Neural cell (in vitro differentiated cells): ENCODE measurements around the gene DIP2C. TPM values are rescaled to one million over a fixed set of nuclear protein-coding genes. Genes with fewer than 3 reads are reported as not detected.
"Not testable (repeated sequence)": the region's sequence is repeated elsewhere in the genome, so short reads cannot be mapped to it uniquely, and the experiment has no call there.

Source experiments
- H2AFZ ChIP-seq: fragments of 200-600, 300-800 bp; sonication (generic), shearing (Covaris generic); 2 replicates; pipeline ENCODE4 v1.6.0; 2014; ENCODE audit warnings: low read depth, mild to moderate bottlenecking, antibody characterized with exemption, low read length, moderate library complexity
- H3F3A ChIP-seq: fragments of 200-600 bp; shearing (Covaris generic); 2 replicates; pipeline ENCODE4 v1.6.1; 2016; ENCODE audit warnings: mild to moderate bottlenecking, moderate library complexity, mixed read lengths, antibody characterized with exemption, low read length; ENCODE audit not compliant: insufficient read depth, poor library complexity, severe bottlenecking
- H3K27ac ChIP-seq: fragments of 200-600, 300-800 bp; sonication (generic), shearing (Covaris generic); 2 replicates; pipeline ENCODE4 v1.5.1; 2014; ENCODE audit warnings: mild to moderate bottlenecking, low read length, moderate library complexity
- H3K27me3 ChIP-seq: fragments of 300-800, 200-600 bp; sonication (generic), shearing (Covaris generic); 2 replicates; pipeline ENCODE4 v1.6.0; 2014; ENCODE audit warnings: mild to moderate bottlenecking, low read depth, low read length, moderate library complexity; ENCODE audit not compliant: insufficient read depth
- H3K36me3 ChIP-seq: fragments of 300-800, 200-600 bp; sonication (generic), shearing (Covaris generic); 2 replicates; pipeline ENCODE4 v1.5.1; 2014; ENCODE audit warnings: mild to moderate bottlenecking, antibody characterized with exemption, low read length, moderate library complexity; ENCODE audit not compliant: insufficient read depth
- H3K4me2 ChIP-seq: fragments of 300-800, 200-600 bp; sonication (generic), shearing (Covaris generic); 2 replicates; pipeline ENCODE4 v1.6.0; 2014; ENCODE audit warnings: mild to moderate bottlenecking, low read length
- H3K4me3 ChIP-seq: fragments of 300-800, 200-600 bp; sonication (generic), shearing (Covaris generic); 2 replicates; pipeline ENCODE4 v1.5.1; 2014; ENCODE audit warnings: mild to moderate bottlenecking, low read length, moderate library complexity
- H3K79me2 ChIP-seq: fragments of 200-600 bp; shearing (Covaris generic); replicated peaks from 2 replicates; pipeline ENCODE4 v1.6.0; 2014; ENCODE audit warnings: mild to moderate bottlenecking, low read length, moderate library complexity; ENCODE audit not compliant: insufficient read depth
- H3K9ac ChIP-seq: fragments of 300-800, 200-600 bp; sonication (generic), shearing (Covaris generic); 2 replicates; pipeline ENCODE4 v1.6.1; 2016; ENCODE audit warnings: mild to moderate bottlenecking, low read length, mixed read lengths
- H3K9me2 ChIP-seq: fragments of 200-600 bp; shearing (Covaris generic); 2 replicates; pipeline ENCODE4 v1.6.1; 2016; ENCODE audit warnings: mild to moderate bottlenecking, low read length, mixed read lengths; ENCODE audit not compliant: insufficient read depth
- H3K9me3 ChIP-seq: fragments of 200-600, 300-800 bp; sonication (generic), shearing (Covaris generic); 2 replicates; pipeline ENCODE4 v1.6.1; 2016; ENCODE audit warnings: mild to moderate bottlenecking, mixed run types, low read length, moderate library complexity, mixed read lengths
- H4K20me1 ChIP-seq: fragments of 200-600 bp; shearing (Covaris generic); 2 replicates; pipeline ENCODE4 v1.6.1; 2016; ENCODE audit warnings: mild to moderate bottlenecking, mixed run types; ENCODE audit not compliant: insufficient read depth
- EP300 ChIP-seq: fragments of 450-650 bp; conservative IDR thresholded peaks from 2 replicates; pipeline ENCODE4 v1.6.1; 2014; ENCODE audit warnings: antibody characterized with exemption, mild to moderate bottlenecking, moderate library complexity; ENCODE audit not compliant: poor library complexity, severe bottlenecking
- EZH2 ChIP-seq: fragments of 200-600, 300-800 bp; shearing (Covaris generic), sonication (generic); IDR thresholded peaks from 2 replicates; pipeline ENCODE4 v1.6.1; 2014; ENCODE audit warnings: antibody characterized with exemption, low read length, borderline replicate concordance, mild to moderate bottlenecking; ENCODE audit not compliant: insufficient read depth, poor library complexity, severe bottlenecking
- MXI1 ChIP-seq: fragments of 450-650 bp; conservative IDR thresholded peaks from 2 replicates; pipeline ENCODE4 v1.6.1; 2014; ENCODE audit warnings: antibody characterized with exemption, mild to moderate bottlenecking; ENCODE audit not compliant: poor library complexity, severe bottlenecking
- POLR2AphosphoS5 ChIP-seq: IDR thresholded peaks from 2 replicates; pipeline ENCODE4 v1.6.1; 2012
- RAD21 ChIP-seq: fragments of 450-650 bp; conservative IDR thresholded peaks from 2 replicates; pipeline ENCODE4 v1.6.1; 2014; ENCODE audit warnings: antibody characterized with exemption, mild to moderate bottlenecking, moderate library complexity
- SMC3 ChIP-seq: fragments of 450-650 bp; conservative IDR thresholded peaks from 2 replicates; pipeline ENCODE4 v1.6.1; 2014; ENCODE audit warnings: antibody characterized with exemption, mild to moderate bottlenecking, moderate library complexity; ENCODE audit not compliant: poor library complexity
- TAF1 ChIP-seq: IDR thresholded peaks from 2 replicates; pipeline ENCODE4 v1.6.1; 2012; ENCODE audit warnings: low read depth
- polyA plus RNA-seq: library from polyadenylated mRNA; depleted of rRNA; stranded (reverse); fragments of >200 nt; gene quantifications from 2 replicates; pipeline ENCODE4 v1.2.3, GENCODE V29; 2014
- TF ChIP-seq, protein P1 (sequence below): fragments of 450-650 bp; IDR thresholded peaks from 2 replicates; pipeline ENCODE4 v1.5.1; 2014; ENCODE audit warnings: antibody characterized with exemption, mild to moderate bottlenecking, moderate library complexity; ENCODE audit not compliant: poor library complexity, severe bottlenecking
- TF ChIP-seq, protein P2 (sequence below): IDR thresholded peaks from 2 replicates; pipeline ENCODE4 v1.6.1; 2012; ENCODE audit warnings: borderline replicate concordance

DIP2C gene
- polyA plus RNA-seq, 1 donor from 2014 or later: 24.1 TPM

DNA sequence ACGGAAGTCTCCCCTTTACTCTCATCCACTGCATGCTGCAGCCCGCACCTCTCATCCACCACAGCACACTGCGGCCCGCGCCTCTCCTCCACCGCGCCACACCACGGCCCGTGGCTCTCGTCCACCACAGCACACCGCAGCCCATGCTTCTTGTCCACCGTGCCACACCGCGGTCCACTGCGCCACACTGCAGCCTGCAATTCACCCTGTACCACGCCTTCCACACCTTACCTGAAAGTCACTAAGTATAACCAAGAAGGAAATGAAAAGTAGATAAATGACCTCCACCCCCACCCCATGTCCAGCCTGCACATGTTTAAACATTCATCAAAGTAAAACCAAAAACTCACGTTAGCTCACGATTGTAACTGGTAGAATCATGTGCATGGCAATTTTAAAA is 176.1 kb downstream of the DIP2C start:
- Histone ChIP-seq H3K4me2 (no peak overlapping the region), H3K4me3 (no peak overlapping the region), H3K27me3 (no peaks in the 10 kb centered on the region), H3K9me3 (no peaks in the 10 kb centered on the region), H2AFZ (no peak overlapping the region), H3K27ac (no peak overlapping the region), H3K36me3 (no peaks in the 10 kb centered on the region), H3K9me2 (no peaks in the 10 kb centered on the region), H3K79me2 (peaks cover 38% of the 10 kb centered on the region), H4K20me1 (peaks cover 4% of the 10 kb centered on the region), H3F3A (no peaks in the 10 kb centered on the region), H3K9ac (no peak overlapping the region)
- TF ChIP-seq, protein P1, sequence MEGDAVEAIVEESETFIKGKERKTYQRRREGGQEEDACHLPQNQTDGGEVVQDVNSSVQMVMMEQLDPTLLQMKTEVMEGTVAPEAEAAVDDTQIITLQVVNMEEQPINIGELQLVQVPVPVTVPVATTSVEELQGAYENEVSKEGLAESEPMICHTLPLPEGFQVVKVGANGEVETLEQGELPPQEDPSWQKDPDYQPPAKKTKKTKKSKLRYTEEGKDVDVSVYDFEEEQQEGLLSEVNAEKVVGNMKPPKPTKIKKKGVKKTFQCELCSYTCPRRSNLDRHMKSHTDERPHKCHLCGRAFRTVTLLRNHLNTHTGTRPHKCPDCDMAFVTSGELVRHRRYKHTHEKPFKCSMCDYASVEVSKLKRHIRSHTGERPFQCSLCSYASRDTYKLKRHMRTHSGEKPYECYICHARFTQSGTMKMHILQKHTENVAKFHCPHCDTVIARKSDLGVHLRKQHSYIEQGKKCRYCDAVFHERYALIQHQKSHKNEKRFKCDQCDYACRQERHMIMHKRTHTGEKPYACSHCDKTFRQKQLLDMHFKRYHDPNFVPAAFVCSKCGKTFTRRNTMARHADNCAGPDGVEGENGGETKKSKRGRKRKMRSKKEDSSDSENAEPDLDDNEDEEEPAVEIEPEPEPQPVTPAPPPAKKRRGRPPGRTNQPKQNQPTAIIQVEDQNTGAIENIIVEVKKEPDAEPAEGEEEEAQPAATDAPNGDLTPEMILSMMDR: no peak
- TF ChIP-seq RAD21: no peak
- no peak for TF ChIP-seq MXI1
- TF ChIP-seq, protein P2, sequence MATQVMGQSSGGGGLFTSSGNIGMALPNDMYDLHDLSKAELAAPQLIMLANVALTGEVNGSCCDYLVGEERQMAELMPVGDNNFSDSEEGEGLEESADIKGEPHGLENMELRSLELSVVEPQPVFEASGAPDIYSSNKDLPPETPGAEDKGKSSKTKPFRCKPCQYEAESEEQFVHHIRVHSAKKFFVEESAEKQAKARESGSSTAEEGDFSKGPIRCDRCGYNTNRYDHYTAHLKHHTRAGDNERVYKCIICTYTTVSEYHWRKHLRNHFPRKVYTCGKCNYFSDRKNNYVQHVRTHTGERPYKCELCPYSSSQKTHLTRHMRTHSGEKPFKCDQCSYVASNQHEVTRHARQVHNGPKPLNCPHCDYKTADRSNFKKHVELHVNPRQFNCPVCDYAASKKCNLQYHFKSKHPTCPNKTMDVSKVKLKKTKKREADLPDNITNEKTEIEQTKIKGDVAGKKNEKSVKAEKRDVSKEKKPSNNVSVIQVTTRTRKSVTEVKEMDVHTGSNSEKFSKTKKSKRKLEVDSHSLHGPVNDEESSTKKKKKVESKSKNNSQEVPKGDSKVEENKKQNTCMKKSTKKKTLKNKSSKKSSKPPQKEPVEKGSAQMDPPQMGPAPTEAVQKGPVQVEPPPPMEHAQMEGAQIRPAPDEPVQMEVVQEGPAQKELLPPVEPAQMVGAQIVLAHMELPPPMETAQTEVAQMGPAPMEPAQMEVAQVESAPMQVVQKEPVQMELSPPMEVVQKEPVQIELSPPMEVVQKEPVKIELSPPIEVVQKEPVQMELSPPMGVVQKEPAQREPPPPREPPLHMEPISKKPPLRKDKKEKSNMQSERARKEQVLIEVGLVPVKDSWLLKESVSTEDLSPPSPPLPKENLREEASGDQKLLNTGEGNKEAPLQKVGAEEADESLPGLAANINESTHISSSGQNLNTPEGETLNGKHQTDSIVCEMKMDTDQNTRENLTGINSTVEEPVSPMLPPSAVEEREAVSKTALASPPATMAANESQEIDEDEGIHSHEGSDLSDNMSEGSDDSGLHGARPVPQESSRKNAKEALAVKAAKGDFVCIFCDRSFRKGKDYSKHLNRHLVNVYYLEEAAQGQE: no peak
- TF ChIP-seq EZH2: no peak
- TF ChIP-seq SMC3: no peak
- TF ChIP-seq EP300: no peak
- no peak for TF ChIP-seq POLR2AphosphoS5
- TF ChIP-seq TAF1: no peak

DNA sequence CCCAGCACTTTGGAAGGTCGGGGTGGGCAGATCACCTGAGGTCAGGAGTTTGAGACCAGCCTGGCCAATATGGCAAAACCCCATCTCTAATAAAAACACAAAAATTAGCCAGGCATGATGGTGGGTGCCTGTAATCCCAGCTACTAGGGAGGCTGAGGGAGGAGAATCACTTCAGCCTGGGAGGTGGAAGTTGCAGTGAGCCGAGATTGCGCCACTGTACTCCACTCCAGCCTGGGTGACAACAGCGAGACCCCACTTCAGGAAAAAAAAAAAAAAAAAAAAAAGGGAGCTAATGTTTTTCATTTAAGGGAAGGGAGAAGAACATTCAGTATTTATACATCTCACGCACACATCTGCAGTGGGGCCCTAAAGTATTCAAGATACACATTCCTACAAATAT is 176.8 kb downstream of the DIP2C start:
- H4K20me1 ChIP-seq, H3K27ac ChIP-seq: not testable (repeated sequence)

DNA sequence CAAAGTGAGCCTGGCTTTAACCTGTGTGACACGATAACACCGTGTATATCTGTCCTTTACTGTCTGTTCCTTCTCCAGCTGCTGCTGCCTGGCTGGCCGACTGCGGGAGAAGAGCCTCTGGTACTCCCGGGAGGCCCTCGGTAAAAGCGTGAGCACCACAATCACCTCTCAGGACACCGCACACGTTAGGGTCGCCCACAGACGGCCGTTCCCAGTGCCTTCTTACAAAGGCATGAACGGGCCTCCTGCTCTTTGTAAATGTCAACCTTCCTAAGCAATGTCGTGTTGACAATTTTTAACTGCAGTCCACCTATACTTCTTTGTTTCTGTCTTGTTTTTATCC is 177.6 kb downstream of the DIP2C start:
- no peak for TF ChIP-seq POLR2AphosphoS5
- TF ChIP-seq EP300: no peak
- no peak for TF ChIP-seq SMC3
- TF ChIP-seq TAF1: no peak
- TF ChIP-seq EZH2: no peak
- TF ChIP-seq, protein P2: no peak
- TF ChIP-seq, protein P1: no peak
- Histone ChIP-seq H3K36me3 (no peaks in the 10 kb centered on the region), H3K27ac (peak overlapping the region; percentile 82), H3K79me2 (peaks cover 52% of the 10 kb centered on the region), H3K9ac (no peak overlapping the region), H3K9me2 (no peaks in the 10 kb centered on the region), H4K20me1 (peaks cover 4% of the 10 kb centered on the region), H3K4me3 (no peak overlapping the region), H3K9me3 (no peaks in the 10 kb centered on the region), H3F3A (no peaks in the 10 kb centered on the region), H3K27me3 (no peaks in the 10 kb centered on the region), H2AFZ (no peak overlapping the region), H3K4me2 (no peak overlapping the region)

More for the DNA sequence above, 176.8 kb downstream of the DIP2C start:
- H3K4me2 ChIP-seq, H2AFZ ChIP-seq, H3K27me3 ChIP-seq, H3K9me2 ChIP-seq, H3K4me3 ChIP-seq, H3K36me3 ChIP-seq, H3K9me3 ChIP-seq, H3K9ac ChIP-seq, H3F3A ChIP-seq: not testable (repeated sequence)
- H3K79me2 ChIP-seq: peaks cover 45% of the 10 kb centered on the region
